K562 (cell line): ENCODE data around the gene SYS1. TPM values are rescaled to one million over a fixed set of nuclear protein-coding genes. Genes with fewer than 3 reads are reported as not detected.

ENCODE experiments used
- ATAC-seq: fragments of 200-7000 bp; cut with Tn5 transposase; 3 replicates; pipeline ENCODE4 v1.9.1; 2020; ENCODE audit warnings: moderate library complexity
- BruUV-seq: library from RNA; stranded (reverse); fragments of 400-500 nt; replicated peaks from 2 replicates; lab custom pipeline; 2021; lab: Mats Ljungman, UMichigan
- CTCF ChIA-PET: fragments of 300-600 bp; formaldehyde crosslinking; extraction: SDS; loops from one replicate; lab custom pipeline; 2021; ENCODE audit warnings: low intra/inter-chr PET ratio; lab: Yijun Ruan, JAX
- POLR2A ChIA-PET: fragments of 300-600, 350-650 bp; sonication (Branson Sonifier 250); formaldehyde crosslinking; extraction: SDS; loops from one replicate; lab custom pipeline; 2021; ENCODE audit warnings: antibody characterized with exemption, inconsistent platforms; lab: Yijun Ruan, JAX
- DNase-seq, 4 experiments: peaks; one replicate each; pipeline versions ENCODE4 v3.0.0 to v3.0.0-alpha.2; 2011 to 2018; ENCODE audit warnings: low spot score in 3 of 4, mixed read lengths in 3 of 4; ENCODE audit errors: extremely low read depth in 1 of 4
- FAIRE-seq: peaks from 2 replicates; lab custom pipeline; 2011; peaks lifted over from hg19 to GRCh38; lab: Jason Lieb, UNC
- H2AFZ ChIP-seq: 2 replicates; pipeline ENCODE4 v1.6.0; 2011; ENCODE audit warnings: low read depth, low read length, control low read depth, inconsistent platforms
- H3K27ac ChIP-seq: fragments of 200-600 bp; 3 replicates; pipeline ENCODE4 v1.8.0; 2011; ENCODE audit warnings: low read depth, mild to moderate bottlenecking, control low read depth, inconsistent platforms, low read length, moderate library complexity, mixed read lengths; ENCODE audit errors: extremely low read depth
- H3K27me3 ChIP-seq, 2 experiments: fragments of 300-600 bp in 1 of 2; 2 replicates in 1 of 2; 3 replicates in 1 of 2; pipeline versions ENCODE4 v1.6.0 to v1.8.0; 2011; ENCODE audit warnings: inconsistent platforms in 2 of 2, low read length in 2 of 2, mild to moderate bottlenecking in 1 of 2, mixed read lengths in 1 of 2, moderate library complexity in 1 of 2; ENCODE audit not compliant: control insufficient read depth in 2 of 2, insufficient read depth in 2 of 2
- H3K36me3 ChIP-seq: fragments of 300-600 bp; 3 replicates; pipeline ENCODE4 v1.8.0; 2011; ENCODE audit warnings: mild to moderate bottlenecking, low read length, inconsistent platforms; ENCODE audit not compliant: control insufficient read depth, insufficient read depth
- H3K4me1 ChIP-seq, 2 experiments: fragments of 200-600 bp in 1 of 2; replicated peaks in 1 of 2; 2 replicates in 1 of 2; 3 replicates in 1 of 2; pipeline versions ENCODE4 v1.5.1 to v1.8.0; 2011; ENCODE audit warnings: inconsistent platforms in 2 of 2, low read length in 2 of 2, mild to moderate bottlenecking in 1 of 2, mixed read lengths in 1 of 2, moderate library complexity in 1 of 2; ENCODE audit not compliant: control insufficient read depth in 2 of 2, insufficient read depth in 2 of 2
- H3K4me2 ChIP-seq: 2 replicates; pipeline ENCODE4 v1.6.1; 2011; ENCODE audit warnings: low read length, control low read depth, inconsistent platforms, mixed read lengths; ENCODE audit not compliant: insufficient read depth
- H3K4me3 ChIP-seq: fragments of 200-600 bp; sonication (generic), shearing (Covaris generic); 2 replicates; pipeline ENCODE4 v1.5.1; 2016; ENCODE audit warnings: control low read depth, inconsistent platforms
- H3K79me2 ChIP-seq: fragments of 200-600 bp; 3 replicates; pipeline ENCODE4 v1.8.0; 2011; ENCODE audit warnings: low read length, inconsistent platforms; ENCODE audit not compliant: control insufficient read depth, insufficient read depth
- H3K9ac ChIP-seq, 2 experiments: 2 replicates each; pipeline versions ENCODE4 v1.6.0 to v1.6.1; 2011; ENCODE audit warnings: low read depth in 2 of 2, low read length in 2 of 2, control low read depth in 1 of 2, inconsistent platforms in 1 of 2, mild to moderate bottlenecking in 1 of 2, mixed read lengths in 1 of 2; ENCODE audit not compliant: insufficient read depth in 1 of 2
- H3K9me1 ChIP-seq: one replicate; pipeline ENCODE4 v1.6.0; 2011; ENCODE audit warnings: inconsistent platforms, mild to moderate bottlenecking, low read length, moderate library complexity; ENCODE audit not compliant: control insufficient read depth, insufficient read depth
- H3K9me3 ChIP-seq: replicated peaks from 2 replicates; pipeline ENCODE4 v1.5.1; 2011; ENCODE audit warnings: low read depth, low read length, inconsistent platforms; ENCODE audit not compliant: control insufficient read depth, insufficient read depth
- H4K20me1 ChIP-seq: replicated peaks from 2 replicates; pipeline ENCODE4 v1.6.1; 2011; ENCODE audit warnings: low read length, inconsistent platforms, mixed read lengths; ENCODE audit not compliant: control insufficient read depth, insufficient read depth
- ADNP ChIP-seq: fragments of 200-800 bp; sonication (Bioruptor generic); IDR thresholded peaks from 2 replicates; pipeline ENCODE4 v1.6.1; 2016; ENCODE audit warnings: missing genetic modification characterization, missing compliant biosample characterization
- BCOR ChIP-seq: fragments of 450-650 bp; IDR thresholded peaks from 2 replicates; pipeline ENCODE4 v1.6.1; 2016
- CHD4 ChIP-seq: fragments of 200-600 bp; sonication (generic); IDR thresholded peaks from 3 replicates; pipeline ENCODE4 v1.6.1; 2012; ENCODE audit warnings: low read depth, mild to moderate bottlenecking, mixed read lengths, low read length, inconsistent platforms; ENCODE audit not compliant: insufficient read depth, insufficient replicate concordance, poor library complexity, severe bottlenecking
- DEAF1 ChIP-seq: fragments of 450-650 bp; formaldehyde crosslinking; IDR thresholded peaks from 2 replicates; pipeline ENCODE4 v1.4.0; 2020; ENCODE audit warnings: mild to moderate bottlenecking, moderate library complexity
- ELF1 ChIP-seq: fragments of 200-800 bp; sonication (Bioruptor generic); IDR thresholded peaks from 2 replicates; pipeline ENCODE4 v1.6.1; 2016; ENCODE audit warnings: missing genetic modification characterization, missing compliant biosample characterization
- ESRRA ChIP-seq: fragments of 450-650 bp; IDR thresholded peaks from 2 replicates; pipeline ENCODE4 v1.6.1; 2014; ENCODE audit warnings: low read depth, mild to moderate bottlenecking, moderate library complexity, borderline replicate concordance
- HDAC2 ChIP-seq: fragments of 450-650 bp; IDR thresholded peaks from 2 replicates; pipeline ENCODE4 v1.6.1; 2016; ENCODE audit warnings: mild to moderate bottlenecking
- KDM1A ChIP-seq, 2 experiments: fragments of 450-650 bp; IDR thresholded peaks; 2 replicates each; pipeline ENCODE4 v1.6.1; 2016; ENCODE audit warnings: mild to moderate bottlenecking in 2 of 2
- MCM5 ChIP-seq: fragments of 450-650 bp; IDR thresholded peaks from 2 replicates; pipeline ENCODE4 v1.6.1; 2016; ENCODE audit warnings: low read depth
- NFRKB ChIP-seq: fragments of 450-650 bp; IDR thresholded peaks from 2 replicates; pipeline ENCODE4 v1.6.1; 2016; ENCODE audit warnings: low read depth
- POLR2A ChIP-seq: fragments of 450-650 bp; conservative IDR thresholded peaks from 2 replicates; pipeline ENCODE4 v1.6.1; 2016
- RBM25 ChIP-seq: fragments of 200-400 bp; formaldehyde crosslinking; IDR thresholded peaks from 2 replicates; pipeline ENCODE4 v1.6.1; 2018; ENCODE audit warnings: low read length, low read depth, moderate library complexity; ENCODE audit not compliant: severe bottlenecking
- RCOR1 ChIP-seq, 2 experiments: IDR thresholded peaks; 2 replicates each; pipeline ENCODE4 v1.6.1; 2012; ENCODE audit warnings: low read depth in 2 of 2, low read length in 2 of 2, borderline replicate concordance in 1 of 2, improper control_type of control experiment in 1 of 2
- TAF1 ChIP-seq: IDR thresholded peaks from 2 replicates; pipeline ENCODE4 v1.6.1; 2011; ENCODE audit warnings: mild to moderate bottlenecking, low read length, moderate library complexity; ENCODE audit not compliant: insufficient read depth, control insufficient read depth, severe bottlenecking; ENCODE audit errors: extremely low read depth
- ZFX ChIP-seq: sonication (generic); formaldehyde crosslinking; IDR thresholded peaks from 2 replicates; pipeline ENCODE4 v1.8.0; 2022; ENCODE audit warnings: mild to moderate bottlenecking, missing genetic modification reagents, moderate library complexity
- ZMIZ1 ChIP-seq, 2 experiments: fragments of 150-350 bp in 1 of 2; IDR thresholded peaks; 2 replicates each; pipeline ENCODE4 v1.6.1; 2012 to 2016; ENCODE audit warnings: low read depth in 2 of 2, low read length in 2 of 2, mild to moderate bottlenecking in 1 of 2, moderate library complexity in 1 of 2
- WGBS: fragments of 100-300 bp; shearing (Covaris generic); methylation state at CpG from one replicate; pipeline ENCODE4 v1.1.6; 2016; ENCODE audit warnings: low coverage, mixed read lengths; ENCODE audit not compliant: insufficient coverage; ENCODE audit errors: missing lambda C conversion rate; 5-methylcytosine and 5-hydroxymethylcytosine counted together
- in situ Hi-C: fragments of 300-500 bp; cut with MboI; formaldehyde crosslinking; loops from 4 replicates; pipeline ENCODE4 v1.15.0; 2018; ENCODE audit warnings: inconsistent platforms, mixed read lengths
- intact Hi-C: fragments of 100-400 bp; cut with micrococcal nuclease; formaldehyde crosslinking; loops from 2 replicates; pipeline ENCODE4 v1.14.2; 2022
- polyA plus RNA-seq, 8 experiments: library from polyadenylated mRNA; depleted of rRNA in 4 of 8; stranded (reverse) in 5 of 8; unstranded in 3 of 8; fragments of >200 nt; fragmentation: Nextera tagmentation in 2 of 8; fragmentation: Illumina TruSeq in 1 of 8; extraction: Ambion mirVana in 2 of 8; extraction: Trizol in 1 of 8; gene quantifications; 2 replicates each; pipeline versions ENCODE4 v1.2.1 to v1.2.3, GENCODE V29; 2011 to 2014; ENCODE audit warnings: inconsistent platforms in 1 of 8, missing spikeins in 1 of 8
- total RNA-seq, 7 experiments: library from RNA; depleted of rRNA in 6 of 7; stranded (reverse); fragments of >200 nt in 6 of 7; fragmentation: Illumina TruSeq in 2 of 7; extraction: Trizol in 2 of 7; gene quantifications; 2 replicates each; pipeline versions ENCODE4 v1.2.1 to v1.2.3, GENCODE V29; 2011 to 2021; ENCODE audit warnings: low replicate concordance in 1 of 7

SYS1 gene
- total and polyA plus RNA-seq, 9 of the 15 experiments (the other 6 are each of a cell fraction or from before 2014, with no cell fraction given) = 11.1 to 25.2 (median 17.5) TPM

- TF ChIP-seq ZMIZ1 (IDR thresholded peaks at IDR 0.05; ENCODE audit: low read depth in 2 of 2, low read length in 2 of 2) = no peak
Measured at GRCh38 chr20:45328451-45328850, 34.5 kb upstream of the SYS1 start (continued).

GRCh38 chr20:45329497-45330319 lies 33.2 kb upstream of the SYS1 start:
- intact Hi-C loops = no loop called here
- 66% methylated on average over 7 of the region's 7 CpGs for WGBS
- CTCF ChIA-PET = no interaction called here
- TF ChIP-seq KDM1A (IDR thresholded peaks at IDR 0.05) = peak; percentile 52 to 73; a peak in 3 of 4 replicates
- no peak for TF ChIP-seq MCM5
- no peak for TF ChIP-seq NFRKB
- TF ChIP-seq ESRRA = peak; percentile 84
- no peak for TF ChIP-seq ZFX
- no peak for TF ChIP-seq TAF1
- TF ChIP-seq RBM25 = peak; percentile 97
- peak in 1 of 2 experiments; percentile 73; a peak in 2 of 4 replicates for TF ChIP-seq RCOR1 (IDR thresholded peaks at IDR 0.05; ENCODE audit: borderline replicate concordance in 1 of 2, low read depth in 2 of 2, low read length in 2 of 2)
- TF ChIP-seq ELF1 (tag) = no peak
- no peak for TF ChIP-seq POLR2A
- TF ChIP-seq ADNP = peak; percentile 79
- no peak for TF ChIP-seq DEAF1 (CRISPR knock-in tag)
- peak; percentile 88 for TF ChIP-seq BCOR
- TF ChIP-seq CHD4 = peak; percentile 50
- 0 out of 2 replicates have a peak, but pooled peaks have one; percentile 33 for TF ChIP-seq HDAC2

More at GRCh38 chr20:45329497-45330319, 33.2 kb upstream of the SYS1 start:
- DNase-seq (no peak), ATAC-seq (no peak), FAIRE-seq (no peak)
- BruUV-seq = no TSS peak
- H2AFZ ChIP-seq = no peak overlapping the region
- no peaks in the 10 kb centered on the region for H3K79me2 ChIP-seq
- H3K4me3 ChIP-seq = no peak overlapping the region
- POLR2A ChIA-PET = interaction anchor here (0.6 to 0.9 kb wide), 2 partner anchors 16 to 56 kb away, joined by 3 read pairs; no protein-coding TSS in a partner anchor
- no peak overlapping the region for H3K27ac ChIP-seq
- H3K36me3 ChIP-seq = peaks cover 21% of the 10 kb centered on the region; the same call in 2 of the 3 replicates
- peaks cover 0 to 4% of the 10 kb centered on the region in 2 experiments; a peak in 1 of 5 replicates for H3K4me1 ChIP-seq
- no peak overlapping the region for H3K4me2 ChIP-seq
- no peaks in the 10 kb centered on the region for H3K27me3 ChIP-seq
- H3K9ac ChIP-seq = no peak overlapping the region
- in situ Hi-C loops = no loop called here
- peaks cover under 1% of the 10 kb centered on the region for H3K9me1 ChIP-seq
- no peaks in the 10 kb centered on the region for H3K9me3 ChIP-seq
- no peaks in the 10 kb centered on the region for H4K20me1 ChIP-seq
